Neutrophil (primary cell): ENCODE measurements around the gene EPN3.

Source experiments
- H3K27ac ChIP-seq: fragments of 200-600 bp; sonication (generic); 2 replicates; pipeline ENCODE4 v1.5.1; 2016; ENCODE audit warnings: mild to moderate bottlenecking, moderate library complexity
- H3K27me3 ChIP-seq: fragments of 200-600 bp; sonication (generic); 2 replicates; pipeline ENCODE4 v1.6.0; 2016; ENCODE audit warnings: mild to moderate bottlenecking
- H3K36me3 ChIP-seq: fragments of 200-600 bp; sonication (generic); 2 replicates; pipeline ENCODE4 v1.5.1; 2017
- H3K4me1 ChIP-seq, 2 experiments: fragments of 200-600 bp in 1 of 2; sonication (generic) in 1 of 2; 1 replicate in 1 of 2; 2 replicates in 1 of 2; pipeline versions ENCODE4 v1.5.1 to v1.6.1; 2013 to 2016; ENCODE audit warnings: low read depth in 1 of 2, low read length in 1 of 2, mild to moderate bottlenecking in 1 of 2, moderate library complexity in 1 of 2; ENCODE audit not compliant: control insufficient read depth in 1 of 2, insufficient read depth in 1 of 2
- H3K4me3 ChIP-seq, 2 experiments: fragments of 200-600 bp in 1 of 2; sonication (generic) in 1 of 2; 1 replicate in 1 of 2; 2 replicates in 1 of 2; pipeline ENCODE4 v1.5.1; 2013 to 2016; ENCODE audit warnings: low read depth in 1 of 2, low read length in 1 of 2, mild to moderate bottlenecking in 1 of 2, moderate library complexity in 1 of 2
- H3K9me3 ChIP-seq: fragments of 200-600 bp; sonication (generic); 2 replicates; pipeline ENCODE4 v1.5.1; 2016
- CTCF ChIP-seq: fragments of 200-600 bp; sonication (generic); IDR thresholded peaks from 2 replicates; pipeline ENCODE4 v1.5.1; 2016; ENCODE audit warnings: antibody characterized with exemption

Gene EPN3

GRCh38 chr17:50532452-50533024, at the start of gene EPN3:
Gene EPN3 (plus strand): TSS chr17:50532735. CDS start chr17:50536557, 3,822 bp downstream.
- no peak within 1 kb of the TSS for H3K4me3 ChIP-seq
- peaks cover 56% of the 10 kb centered on the region for H3K27me3 ChIP-seq
- no peaks in the 10 kb centered on the region for H3K36me3 ChIP-seq
- H3K9me3 ChIP-seq, result no peaks in the 10 kb centered on the region
- no peak within 1 kb of the TSS for H3K27ac ChIP-seq
- peaks cover 15 to 35% of the 10 kb centered on the region in 2 experiments for H3K4me1 ChIP-seq
- no peak for TF ChIP-seq CTCF

DNA sequence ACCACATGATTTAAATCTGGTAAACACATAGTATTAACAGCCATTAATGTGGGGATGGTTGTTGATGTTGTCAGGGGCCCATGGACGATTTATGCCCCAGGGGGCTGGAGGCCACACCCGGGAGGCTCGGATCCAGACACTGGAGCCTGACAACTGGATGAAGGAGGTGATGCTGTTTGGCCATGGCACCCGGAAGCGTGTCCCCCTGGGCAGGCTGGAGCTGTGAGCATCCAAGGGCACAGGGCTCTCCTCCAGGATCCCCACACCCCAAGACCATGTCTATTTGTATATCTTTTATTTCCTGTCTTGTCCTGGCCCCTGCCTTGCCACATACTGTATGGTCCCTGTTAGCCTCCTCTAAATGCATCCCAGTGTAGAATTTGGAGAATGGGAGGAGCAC, 49.3 kb upstream of the EPN3 start:
- H3K9me3 ChIP-seq, result no peaks in the 10 kb centered on the region
- no peak for TF ChIP-seq CTCF
- no peaks in the 10 kb centered on the region for H3K27me3 ChIP-seq
- peaks cover 41 to 44% of the 10 kb centered on the region in 2 experiments for H3K4me1 ChIP-seq
- no peak overlapping the region for H3K4me3 ChIP-seq
- H3K36me3 ChIP-seq, result peaks cover 25% of the 10 kb centered on the region
- no peak overlapping the region for H3K27ac ChIP-seq

GRCh38 chr17:50484386-50485155, 48.0 kb upstream of the EPN3 start:
- H3K4me1 ChIP-seq, result peaks cover 31% of the 10 kb centered on the region in 2 experiments
- no peak for TF ChIP-seq CTCF
- no peaks in the 10 kb centered on the region for H3K27me3 ChIP-seq
- no peak overlapping the region for H3K4me3 ChIP-seq
- H3K9me3 ChIP-seq, result no peaks in the 10 kb centered on the region
- no peak overlapping the region for H3K27ac ChIP-seq
- peaks cover 25% of the 10 kb centered on the region for H3K36me3 ChIP-seq

DNA sequence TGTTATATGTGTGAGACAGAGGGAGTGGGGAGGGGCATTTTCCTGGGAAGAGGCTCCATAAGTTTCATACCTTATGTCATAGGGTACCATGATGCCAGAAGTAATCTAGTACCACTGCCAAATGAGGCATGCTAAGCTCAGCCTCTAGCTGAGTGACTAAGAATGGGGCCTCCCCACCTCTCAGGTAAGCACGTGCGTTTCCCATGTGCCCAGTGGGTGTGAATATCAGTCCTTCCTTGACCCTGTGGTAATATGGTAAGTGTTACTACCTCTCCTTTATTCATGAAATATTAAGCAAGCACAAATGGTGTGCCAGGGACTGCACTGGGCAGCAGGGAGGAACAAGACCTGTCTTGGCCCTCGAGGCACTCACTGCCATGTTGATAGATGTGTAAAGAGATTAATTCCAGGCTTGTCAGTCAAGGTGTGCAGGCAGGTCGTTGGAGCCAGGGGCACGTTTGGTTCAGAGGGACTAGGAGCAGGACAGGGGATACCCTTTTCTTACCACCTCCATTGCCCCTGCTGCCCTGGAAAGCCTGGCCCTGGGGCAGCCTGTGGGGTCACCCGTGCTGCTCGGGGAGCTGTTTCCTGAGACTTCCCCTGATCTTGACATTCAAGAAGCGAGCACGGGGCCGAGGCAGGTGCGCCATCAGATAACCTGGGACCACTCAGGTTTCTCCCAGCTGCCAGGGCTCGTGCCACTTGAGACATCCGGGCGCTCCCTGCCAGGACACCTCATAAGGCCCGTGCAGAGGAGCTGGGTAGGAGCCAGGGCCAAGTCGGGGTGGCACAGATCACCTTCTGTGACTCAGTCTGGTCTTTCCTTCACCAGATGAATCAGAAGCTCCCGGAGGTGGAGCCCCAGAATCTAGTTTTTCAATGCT, 45.1 kb upstream of the EPN3 start:
- no peaks in the 10 kb centered on the region for H3K9me3 ChIP-seq
- no peak for TF ChIP-seq CTCF
- H3K27me3 ChIP-seq, result no peaks in the 10 kb centered on the region
- peaks cover 25% of the 10 kb centered on the region for H3K36me3 ChIP-seq
- no peak overlapping the region for H3K27ac ChIP-seq
- no peak overlapping the region for H3K4me3 ChIP-seq
- H3K4me1 ChIP-seq, result peaks cover 2 to 3% of the 10 kb centered on the region in 2 experiments

DNA sequence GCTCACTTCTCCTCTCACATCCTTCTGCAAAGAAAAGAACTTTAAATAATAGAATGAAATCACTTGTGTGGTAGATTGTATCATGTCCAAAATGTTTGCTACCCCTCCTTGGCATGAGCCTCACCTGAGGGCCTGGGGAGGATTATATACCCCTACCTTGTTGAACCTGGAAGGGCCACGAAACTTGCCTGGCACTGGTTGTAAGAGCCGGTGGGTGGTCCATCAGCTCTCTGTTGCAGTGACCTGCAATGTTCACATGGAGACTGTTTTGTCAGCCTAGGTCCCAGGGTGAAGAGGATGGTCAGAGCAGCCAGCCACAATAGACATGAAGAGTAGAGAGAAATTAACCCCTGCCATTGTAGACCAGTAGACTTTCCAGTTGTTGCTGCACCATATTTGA, 43.7 kb upstream of the EPN3 start:
- Histone ChIP-seq H3K27ac (no peak overlapping the region), H3K9me3 (no peaks in the 10 kb centered on the region), H3K36me3 (peaks cover 22% of the 10 kb centered on the region), H3K27me3 (no peaks in the 10 kb centered on the region), H3K4me1 (no peaks in the 10 kb centered on the region), H3K4me3 (no peak overlapping the region)
- TF ChIP-seq CTCF, result no peak
